Body of pancreas (tissue), 4 donors: ENCODE data around the gene DNTT. TPM values are rescaled to one million over a fixed set of nuclear protein-coding genes. Genes with fewer than 3 reads are reported as not detected.

Source experiments
- ATAC-seq: fragments of 150-250 bp; one replicate; pipeline ENCODE4 v1.9.1; 2016
- DNase-seq, 4 donors: peaks; one replicate each; pipeline ENCODE4 v3.0.0-alpha.2; 2019
- H3K27ac ChIP-seq, 4 donors: fragments of 200-600 bp; sonication (generic); 1 replicate in 3 of 4; 2 replicates in 1 of 4; pipeline versions ENCODE4 v1.5.1 to v1.6.1; 2016 to 2019; ENCODE audit warnings: mild to moderate bottlenecking in 1 of 4, mixed read lengths in 1 of 4, moderate library complexity in 1 of 4
- H3K27me3 ChIP-seq, 2 donors: fragments of 200-600 bp; sonication (generic); one replicate each; pipeline ENCODE4 v1.6.0; 2016; ENCODE audit warnings: mild to moderate bottlenecking in 1 of 2
- H3K36me3 ChIP-seq, 2 donors: fragments of 200-600 bp; sonication (generic); replicated peaks in 1 of 2; 2 replicates each; pipeline ENCODE4 v1.5.1; 2016; ENCODE audit warnings: low read depth in 2 of 2; ENCODE audit not compliant: insufficient read depth in 1 of 2
- H3K4me1 ChIP-seq: fragments of 200-600 bp; sonication (generic); one replicate; pipeline ENCODE4 v1.6.0; 2016
- H3K4me3 ChIP-seq, 2 donors: fragments of 200-600 bp; sonication (generic); 1 replicate in 1 of 2; 2 replicates in 1 of 2; pipeline ENCODE4 v1.5.1; 2016 to 2019
- H3K9me3 ChIP-seq, 3 donors: fragments of 200-600 bp; sonication (generic); 1 replicate in 2 of 3; 2 replicates in 1 of 3; pipeline ENCODE4 v1.5.1; 2016
- POLR2A ChIP-seq, 3 donors: fragments of 450-650 bp; IDR thresholded peaks; one replicate each; pipeline ENCODE4 v1.6.1; 2016; ENCODE audit warnings: antibody characterized with exemption in 3 of 3, mild to moderate bottlenecking in 2 of 3
- WGBS, 2 donors: methylation state at CpG; one replicate each; pipeline ENCODE4 v1.1.5; 2017; 5-methylcytosine and 5-hydroxymethylcytosine counted together
- intact Hi-C: fragments of 100-400 bp; cut with DNase I; formaldehyde crosslinking; loops from one replicate; pipeline ENCODE4 v1.15.1; 2023
- total RNA-seq, 2 donors: library from RNA; depleted of rRNA; stranded (reverse); fragments of >200 nt; gene quantifications; one replicate each; pipeline ENCODE4 v1.1.0, GENCODE V29; 2016
- TF ChIP-seq, protein P1 (sequence below), 7 experiments: fragments of 450-650 bp in 4 of 7; fragments of 200-600 bp in 3 of 7; sonication (generic) in 3 of 7; IDR thresholded peaks; one replicate each; pipeline ENCODE4 v1.5.1; 2016 to 2019; ENCODE audit warnings: antibody characterized with exemption in 7 of 7

DNTT gene
- total RNA-seq, 2 donors from 2014 or later = not detected

DNA sequence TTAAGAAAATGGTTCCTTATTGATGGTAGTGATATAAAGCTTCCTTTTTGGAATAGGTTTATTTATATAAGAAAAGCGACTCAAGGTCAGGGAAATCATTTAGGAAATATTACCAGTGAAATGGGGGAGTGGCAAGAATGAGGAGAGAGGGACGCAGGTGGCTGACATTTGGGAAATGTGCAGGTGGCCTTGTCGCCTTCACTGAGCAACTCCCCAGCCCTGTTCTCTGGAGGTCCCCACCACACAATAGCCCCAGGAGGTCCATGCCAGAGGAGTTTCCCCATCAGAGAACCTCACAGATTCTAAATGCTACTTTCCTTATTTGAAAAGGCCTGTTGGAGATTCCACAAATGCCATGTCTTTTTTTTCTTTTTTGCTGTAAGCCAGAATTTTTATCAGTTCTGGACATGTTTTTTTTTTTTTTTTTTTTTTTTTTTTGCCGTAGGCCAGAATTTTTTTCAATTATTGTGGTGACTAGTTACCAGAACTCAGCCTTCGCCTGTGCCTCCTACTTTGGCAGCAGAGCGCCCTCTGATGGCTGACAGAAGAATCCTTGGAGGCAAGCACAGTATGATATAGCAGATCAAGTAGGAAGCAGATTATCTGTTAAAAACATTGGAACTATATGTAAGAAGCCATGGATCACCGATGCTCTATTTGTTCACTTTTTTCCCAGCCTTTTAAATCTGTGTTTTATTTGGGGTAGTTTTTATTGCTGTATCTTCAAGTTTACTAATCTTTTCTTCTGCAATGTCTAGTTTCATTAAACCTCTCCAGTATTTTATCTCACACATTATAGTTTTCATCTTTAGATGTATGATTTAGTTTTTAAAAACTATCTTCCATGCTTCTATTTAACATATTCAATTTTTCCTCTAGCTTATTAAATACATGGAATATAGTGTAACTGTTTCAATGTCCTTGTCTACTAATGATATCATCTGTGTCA lies 36.0 kb downstream of the DNTT start:
- DNase-seq = peak; percentile 79 to 84 (median 83)
- ATAC-seq = peak; percentile 92
- Histone ChIP-seq H3K27me3 (no peaks in the 10 kb centered on the region), H3K36me3 (no peaks in the 10 kb centered on the region), H3K4me1 (peaks cover 14% of the 10 kb centered on the region), H3K9me3 (no peaks in the 10 kb centered on the region), H3K27ac (peak overlapping the region in 1 of 4 donors; percentile 18), H3K4me3 (no peak overlapping the region)
- intact Hi-C loops = no loop called here
- no peak for TF ChIP-seq POLR2A (IDR thresholded peaks at IDR 0.05)
- TF ChIP-seq, protein P1, sequence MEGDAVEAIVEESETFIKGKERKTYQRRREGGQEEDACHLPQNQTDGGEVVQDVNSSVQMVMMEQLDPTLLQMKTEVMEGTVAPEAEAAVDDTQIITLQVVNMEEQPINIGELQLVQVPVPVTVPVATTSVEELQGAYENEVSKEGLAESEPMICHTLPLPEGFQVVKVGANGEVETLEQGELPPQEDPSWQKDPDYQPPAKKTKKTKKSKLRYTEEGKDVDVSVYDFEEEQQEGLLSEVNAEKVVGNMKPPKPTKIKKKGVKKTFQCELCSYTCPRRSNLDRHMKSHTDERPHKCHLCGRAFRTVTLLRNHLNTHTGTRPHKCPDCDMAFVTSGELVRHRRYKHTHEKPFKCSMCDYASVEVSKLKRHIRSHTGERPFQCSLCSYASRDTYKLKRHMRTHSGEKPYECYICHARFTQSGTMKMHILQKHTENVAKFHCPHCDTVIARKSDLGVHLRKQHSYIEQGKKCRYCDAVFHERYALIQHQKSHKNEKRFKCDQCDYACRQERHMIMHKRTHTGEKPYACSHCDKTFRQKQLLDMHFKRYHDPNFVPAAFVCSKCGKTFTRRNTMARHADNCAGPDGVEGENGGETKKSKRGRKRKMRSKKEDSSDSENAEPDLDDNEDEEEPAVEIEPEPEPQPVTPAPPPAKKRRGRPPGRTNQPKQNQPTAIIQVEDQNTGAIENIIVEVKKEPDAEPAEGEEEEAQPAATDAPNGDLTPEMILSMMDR (IDR thresholded peaks at IDR 0.05) = peak; percentile 37 to 76 (median 70)
- 13 to 18% methylated on average over 7 of the region's 7 CpGs for WGBS, 2 donors

DNA sequence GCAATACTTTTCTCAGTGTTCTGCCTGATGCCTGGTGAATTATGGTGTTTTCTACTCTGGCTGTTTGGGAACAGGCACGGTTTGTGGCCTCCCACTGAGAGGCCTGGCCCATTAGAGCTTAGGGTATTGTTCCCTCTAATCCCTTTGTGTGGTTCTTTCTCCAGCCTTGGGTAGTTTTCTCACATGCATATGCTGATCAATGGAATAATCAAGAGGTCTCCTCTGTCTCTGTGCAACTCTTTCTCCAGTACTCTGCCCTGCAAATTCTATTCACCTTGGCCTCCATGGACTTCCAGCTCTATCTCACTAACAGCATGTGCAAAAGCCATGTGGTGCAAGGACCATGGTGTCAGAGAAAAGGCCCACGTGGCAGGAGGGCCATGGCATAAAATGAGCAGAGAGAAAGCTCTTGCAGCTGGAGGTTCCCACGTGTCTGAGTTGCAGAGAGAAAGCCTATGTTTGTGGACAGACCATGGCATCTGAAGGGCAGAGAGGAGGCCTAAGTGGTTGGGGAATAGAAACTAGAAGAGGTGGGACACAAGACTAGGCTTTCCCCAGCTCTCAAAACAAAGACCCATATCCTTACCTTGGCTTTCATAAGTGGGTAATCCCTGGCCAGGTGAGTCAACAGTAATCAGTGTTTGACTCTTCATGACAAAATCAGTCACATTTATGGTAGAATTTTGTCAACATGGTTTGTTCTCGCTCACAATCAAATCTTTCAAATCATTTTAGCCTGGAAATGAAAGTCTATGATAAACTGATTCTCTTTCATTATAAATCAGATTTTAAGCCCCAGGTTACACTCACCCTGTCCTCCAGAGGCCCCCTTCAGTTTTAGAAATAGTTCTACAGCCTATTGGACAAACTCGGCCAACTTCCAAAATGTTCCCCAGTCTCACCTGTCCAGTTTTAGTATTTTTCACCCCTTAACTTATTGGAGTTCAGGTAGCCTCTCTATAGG lies 37.3 kb downstream of the DNTT start:
- Histone ChIP-seq H3K27ac (no peak overlapping the region), H3K4me3 (no peak overlapping the region), H3K27me3 (no peaks in the 10 kb centered on the region), H3K4me1 (peaks cover 14% of the 10 kb centered on the region), H3K9me3 (peaks cover 0 to 3% (median 0%) of the 10 kb centered on the region in 3 donors), H3K36me3 (no peaks in the 10 kb centered on the region)
- intact Hi-C loops = no loop called here
- ATAC-seq = no peak
- WGBS, 2 donors = 60 to 64% methylated on average over 5 of the region's 5 CpGs
- TF ChIP-seq, protein P1 (IDR thresholded peaks at IDR 0.05) = no peak
- TF ChIP-seq POLR2A (IDR thresholded peaks at IDR 0.05) = no peak
- DNase-seq = peak in 1 of 4 donors; percentile 11

DNA sequence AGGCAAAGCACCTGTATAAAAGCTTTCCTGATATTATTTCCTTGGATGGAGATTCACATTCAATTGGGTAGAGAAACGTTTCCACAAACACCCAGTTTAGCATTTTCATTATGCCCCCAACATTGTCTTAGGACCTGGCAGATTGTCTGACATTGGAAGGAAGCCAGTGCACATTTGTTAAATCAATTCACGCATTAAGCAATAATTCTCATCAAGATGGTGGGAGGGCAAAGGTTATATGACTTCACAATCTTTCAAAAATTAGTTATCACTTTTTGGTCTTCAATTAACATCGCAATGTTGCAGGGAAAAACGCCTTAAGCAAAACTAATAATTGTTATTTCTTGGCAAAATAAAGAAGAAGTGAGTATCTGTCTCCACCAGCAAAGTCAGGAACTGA lies 38.2 kb downstream of the DNTT start:
- TF ChIP-seq, protein P1 (IDR thresholded peaks at IDR 0.05) = no peak
- no peak for TF ChIP-seq POLR2A (IDR thresholded peaks at IDR 0.05)
- DNase-seq (no peak), ATAC-seq (no peak)
- H3K4me3 ChIP-seq = no peak overlapping the region
- WGBS, 2 donors = 58 to 59% methylated on average over 4 of the region's 4 CpGs
- peaks cover 14% of the 10 kb centered on the region for H3K4me1 ChIP-seq
- no peaks in the 10 kb centered on the region for H3K27me3 ChIP-seq
- peaks cover 0 to 3% (median 0%) of the 10 kb centered on the region in 3 donors for H3K9me3 ChIP-seq
- intact Hi-C loops = no loop called here
- no peak overlapping the region for H3K27ac ChIP-seq
- no peaks in the 10 kb centered on the region for H3K36me3 ChIP-seq

DNA sequence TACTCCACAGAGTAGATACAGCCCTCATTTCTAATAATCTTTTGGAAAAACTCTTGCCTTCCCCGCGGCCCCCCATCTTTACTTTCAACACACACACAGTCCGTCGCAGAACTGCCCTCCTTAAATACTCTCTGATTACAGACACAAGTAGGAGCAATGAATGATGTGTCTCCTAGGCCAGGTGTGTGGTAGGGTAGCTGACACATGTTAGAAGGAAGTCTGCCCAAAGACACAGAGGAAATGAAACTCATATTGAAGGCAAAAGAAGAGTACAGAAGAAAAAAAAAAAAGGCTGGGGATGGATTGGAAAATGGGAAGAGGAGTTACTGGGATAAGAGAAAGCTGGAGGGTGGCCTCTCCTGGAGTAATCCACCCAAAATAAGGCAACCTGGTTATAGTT lies 39.9 kb downstream of the DNTT start:
- DNase-seq (no peak), ATAC-seq (no peak)
- Histone ChIP-seq H3K36me3 (no peaks in the 10 kb centered on the region), H3K27me3 (no peaks in the 10 kb centered on the region), H3K4me3 (no peak overlapping the region), H3K9me3 (peaks cover 0 to 3% (median 0%) of the 10 kb centered on the region in 3 donors), H3K27ac (no peak overlapping the region), H3K4me1 (peaks cover 14% of the 10 kb centered on the region)
- 92% methylated on average over 4 of the region's 4 CpGs for WGBS, 2 donors
- TF ChIP-seq, protein P1 (IDR thresholded peaks at IDR 0.05) = no peak
- TF ChIP-seq POLR2A (IDR thresholded peaks at IDR 0.05) = no peak
- intact Hi-C loops = no loop called here
